GM19372 (cell line): Measurements from ENCODE around the gene TNC.
A peak's percentile ranks its signal among the peaks of the same experiment; 100 is the strongest.

Experiments used
- ATAC-seq: cut with Tn5 transposase; IDR thresholded peaks from one replicate; pipeline ENCODE4 v1.9.1; 2021; ENCODE audit warnings: mild to moderate bottlenecking, low read depth, moderate library complexity; ENCODE audit not compliant: unreplicated experiment

TNC gene

GRCh38 chr9:115018547-115019435, 99.2 kb downstream of the TNC start:
- ATAC-seq, result no peak

GRCh38 chr9:115016344-115016743, 101.6 kb downstream of the TNC start:
- ATAC-seq, result no peak

GRCh38 chr9:115015018-115015635, 102.8 kb downstream of the TNC start:
- no peak for ATAC-seq

- no peak for ATAC-seq
These were observed 103.5 kb downstream of the TNC start for GRCh38 chr9:115014438-115014837.

GRCh38 chr9:115013998-115014397, 104.0 kb downstream of the TNC start:
- peak; percentile 72 for ATAC-seq

GRCh38 chr9:115012486-115012885, 105.5 kb downstream of the TNC start:
- ATAC-seq, result no peak

- ATAC-seq, result no peak
These were observed 107.1 kb downstream of the TNC start for GRCh38 chr9:115010874-115011273.

- no peak for ATAC-seq
These were observed 109.3 kb downstream of the TNC start for GRCh38 chr9:115008536-115009270.

- ATAC-seq, result no peak
These were observed 111.3 kb downstream of the TNC start for GRCh38 chr9:115006660-115007059.

GRCh38 chr9:115005322-115005721, 112.6 kb downstream of the TNC start:
- ATAC-seq, result no peak

GRCh38 chr9:115004545-115004944, 113.4 kb downstream of the TNC start:
- no peak for ATAC-seq

GRCh38 chr9:115002371-115003120, 115.4 kb downstream of the TNC start:
- ATAC-seq, result no peak

GRCh38 chr9:115000217-115000639, 117.7 kb downstream of the TNC start:
- ATAC-seq, result no peak

GRCh38 chr9:114998326-114998725, 119.6 kb downstream of the TNC start:
- no peak for ATAC-seq

- no peak for ATAC-seq
These were observed 122.2 kb downstream of the TNC start for GRCh38 chr9:114995681-114996221.

GRCh38 chr9:114994768-114995167, 123.2 kb downstream of the TNC start:
- ATAC-seq, result no peak

GRCh38 chr9:114991861-114992260, 126.1 kb downstream of the TNC start:
- ATAC-seq, result no peak

GRCh38 chr9:114990901-114991300, 127.1 kb downstream of the TNC start:
- no peak for ATAC-seq

GRCh38 chr9:114989600-114990410, 128.2 kb downstream of the TNC start:
- ATAC-seq, result peak; percentile 53
